ENCODE measurements around the gene TUBB4B.

DNA sequence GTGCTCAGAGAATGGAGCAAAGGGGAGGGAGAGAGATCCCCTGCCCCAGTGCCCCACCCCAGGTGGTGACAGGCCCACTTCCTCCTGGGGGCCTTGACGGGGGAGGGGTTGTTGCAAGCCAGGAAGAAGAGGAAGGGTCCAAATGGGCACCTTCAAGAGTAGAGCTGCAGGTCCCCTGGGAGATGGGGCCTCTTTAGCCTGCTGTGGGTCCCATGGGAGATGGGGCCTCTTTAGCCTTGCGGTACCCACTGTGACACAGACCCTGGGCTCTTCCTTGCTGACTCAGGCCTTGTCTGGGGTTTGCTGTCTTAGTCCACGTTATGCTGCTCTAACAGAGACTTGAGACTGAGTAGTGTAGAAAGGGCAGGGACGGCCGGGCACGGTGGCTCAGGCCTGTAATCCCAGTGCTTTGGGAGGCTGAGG is 26.9 kb downstream of the TUBB4B start:
- TF ChIP-seq, protein P1, sequence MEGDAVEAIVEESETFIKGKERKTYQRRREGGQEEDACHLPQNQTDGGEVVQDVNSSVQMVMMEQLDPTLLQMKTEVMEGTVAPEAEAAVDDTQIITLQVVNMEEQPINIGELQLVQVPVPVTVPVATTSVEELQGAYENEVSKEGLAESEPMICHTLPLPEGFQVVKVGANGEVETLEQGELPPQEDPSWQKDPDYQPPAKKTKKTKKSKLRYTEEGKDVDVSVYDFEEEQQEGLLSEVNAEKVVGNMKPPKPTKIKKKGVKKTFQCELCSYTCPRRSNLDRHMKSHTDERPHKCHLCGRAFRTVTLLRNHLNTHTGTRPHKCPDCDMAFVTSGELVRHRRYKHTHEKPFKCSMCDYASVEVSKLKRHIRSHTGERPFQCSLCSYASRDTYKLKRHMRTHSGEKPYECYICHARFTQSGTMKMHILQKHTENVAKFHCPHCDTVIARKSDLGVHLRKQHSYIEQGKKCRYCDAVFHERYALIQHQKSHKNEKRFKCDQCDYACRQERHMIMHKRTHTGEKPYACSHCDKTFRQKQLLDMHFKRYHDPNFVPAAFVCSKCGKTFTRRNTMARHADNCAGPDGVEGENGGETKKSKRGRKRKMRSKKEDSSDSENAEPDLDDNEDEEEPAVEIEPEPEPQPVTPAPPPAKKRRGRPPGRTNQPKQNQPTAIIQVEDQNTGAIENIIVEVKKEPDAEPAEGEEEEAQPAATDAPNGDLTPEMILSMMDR (IDR thresholded peaks at IDR 0.05) = no peak
- TF ChIP-seq POLR2A (IDR thresholded peaks at IDR 0.05) = no peak

Measured in heart left ventricle (tissue), 13 donors.